ENCODE measurements around the gene UBE2L3. TPM values are rescaled to one million over a fixed set of nuclear protein-coding genes. Genes with fewer than 3 reads are reported as not detected.
"Not testable (repeated sequence)": the region's sequence is repeated elsewhere in the genome, so short reads cannot be mapped to it uniquely, and the experiment has no call there.

The UBE2L3 gene
- total and polyA plus RNA-seq, 2 of the 8 experiments (the other 6 are each of a cell fraction or from before 2014, with no cell fraction given), result 63.5 to 90.0 TPM

DNA sequence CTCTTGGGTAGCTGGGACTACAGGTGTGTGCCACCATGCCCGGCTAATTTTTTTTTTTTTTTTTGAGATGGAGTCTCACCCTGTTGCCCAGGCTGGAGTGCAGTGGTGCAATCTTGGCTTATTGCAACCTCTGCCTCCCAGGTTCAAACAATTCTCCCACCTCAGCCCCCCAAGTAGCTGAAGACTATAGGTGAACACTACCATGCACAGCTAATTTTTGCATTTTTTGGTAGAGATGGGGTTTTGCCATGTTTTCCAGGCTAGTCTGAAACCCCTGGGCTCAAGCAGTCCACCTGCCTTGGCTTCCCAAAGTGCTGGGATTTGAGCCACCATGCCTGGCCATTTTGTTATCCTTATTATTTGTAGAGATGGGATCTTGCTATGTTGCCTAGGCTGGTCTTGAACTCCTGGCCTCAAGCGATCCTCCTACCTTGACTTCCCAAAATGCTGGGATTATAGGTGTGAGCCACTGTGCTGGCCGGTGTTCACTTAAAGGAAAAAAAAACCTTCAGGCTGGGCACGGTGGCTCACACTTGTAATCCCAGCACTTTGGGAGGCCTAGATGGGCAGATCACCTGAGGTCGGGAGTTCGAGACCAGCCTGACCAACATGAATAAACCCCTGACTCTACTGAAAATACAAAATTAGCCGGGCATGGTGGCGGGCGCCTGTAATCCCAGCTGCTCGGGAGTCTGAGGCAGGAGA lies 13.6 kb downstream of the UBE2L3 start:
- not testable (repeated sequence) for FAIRE-seq; H2BK5ac ChIP-seq (ENCODE audit: low read depth, low read length); H3K4ac ChIP-seq (replicated peaks; ENCODE audit: insufficient read length, low read depth, low read length); H3K9me3 ChIP-seq (ENCODE audit: insufficient read depth in 2 of 2, low read depth in 1 of 2, low read length in 1 of 2); H2BK15ac ChIP-seq (ENCODE audit: low read length); DNase-seq (ENCODE audit: low read depth in 1 of 2, low spot score in 2 of 2); H2BK20ac ChIP-seq (ENCODE audit: low read length); H2AK5ac ChIP-seq (ENCODE audit: low read depth, low read length); H4K5ac ChIP-seq (ENCODE audit: insufficient read length, low read depth, low read length); H2BK120ac ChIP-seq (replicated peaks; ENCODE audit: low read depth, low read length); H3K79me1 ChIP-seq (ENCODE audit: low read depth, low read length); H3K9ac ChIP-seq (replicated peaks in 1 of 4; ENCODE audit: extremely low read depth in 1 of 4, low read depth in 3 of 4, low read length in 3 of 4); H3K4me1 ChIP-seq (replicated peaks in 1 of 4; ENCODE audit: control insufficient read depth in 3 of 4, insufficient read depth in 4 of 4, low read length in 3 of 4); H4K8ac ChIP-seq (ENCODE audit: extremely low read depth, insufficient read depth, low read length); H3K23me2 ChIP-seq (ENCODE audit: low read depth, low read length); H3K27me3 ChIP-seq (replicated peaks in 1 of 4; ENCODE audit: control insufficient read depth in 3 of 4, extremely low read depth in 1 of 4, insufficient read depth in 3 of 4, low read length in 3 of 4); H3K14ac ChIP-seq (ENCODE audit: insufficient read length); H2BK12ac ChIP-seq (ENCODE audit: low read depth, low read length); H3K27ac ChIP-seq (ENCODE audit: low read depth, low read length); H3K4me2 ChIP-seq (ENCODE audit: insufficient read depth in 1 of 2, low read depth in 2 of 2, low read length in 2 of 2); H3K4me3 ChIP-seq (ENCODE audit: extremely low read depth in 1 of 4, insufficient read depth in 2 of 4, low read depth in 3 of 4, low read length in 4 of 4); H2AFZ ChIP-seq (ENCODE audit: low read length); H3K23ac ChIP-seq (ENCODE audit: insufficient read length); H4K91ac ChIP-seq (replicated peaks; ENCODE audit: insufficient read length, low read length); H3K56ac ChIP-seq (replicated peaks; ENCODE audit: insufficient read length, low read depth, low read length); H3K18ac ChIP-seq (ENCODE audit: extremely low read depth, low read length); H3K36me3 ChIP-seq (ENCODE audit: control insufficient read depth in 2 of 4, insufficient read depth in 4 of 4, low read length in 3 of 4)
- peaks cover 52 to 96% of the 10 kb centered on the region in 2 experiments for H3K79me2 ChIP-seq (ENCODE audit: control insufficient read depth in 1 of 2, insufficient read depth in 2 of 2, low read length in 2 of 2)
- 98% methylated on average over 9 of the region's 10 CpGs; no CpG with 5 or more reads in 1 of the 2 experiments for WGBS, 2 experiments (ENCODE audit: extremely low coverage in 1 of 2, insufficient coverage in 1 of 2, insufficient read length in 1 of 2, insufficient replicate concordance in 2 of 2, low coverage in 1 of 2, low lambda C conversion rate in 2 of 2, missing lambda C conversion rate in 1 of 2)
- peaks cover 36% of the 10 kb centered on the region in 2 experiments for H4K20me1 ChIP-seq (replicated peaks in 1 of 2; ENCODE audit: control insufficient read depth in 1 of 2, insufficient read depth in 2 of 2, low read length in 2 of 2)
- POLR2A ChIA-PET (ENCODE audit: partially characterized antibody), result interaction anchor here (0.7 to 1.0 kb wide), 3 partner anchors 25 to 1704 kb away, joined by 3 read pairs; no protein-coding TSS in a partner anchor
- CTCF ChIA-PET (ENCODE audit: partially characterized antibody), result interaction anchor here (1.3 kb wide), 1 partner anchor 12 kb away, joined by 5 read pairs; no protein-coding TSS in a partner anchor
